Endodermal cell (in vitro differentiated cells): ENCODE measurements around the gene MRTFA. TPM values are rescaled to one million over a fixed set of nuclear protein-coding genes. Genes with fewer than 3 reads are reported as not detected.
"Not testable (repeated sequence)": the region's sequence is repeated elsewhere in the genome, so short reads cannot be mapped to it uniquely, and the experiment has no call there.

ENCODE experiments used
- DNase-seq: peaks from one replicate; pipeline ENCODE4 v3.0.0-alpha.2; 2017
- H3K27ac ChIP-seq: 2 replicates; pipeline ENCODE4 v1.5.1; 2013; ENCODE audit warnings: mild to moderate bottlenecking, low read depth, low read length, moderate library complexity
- H3K27me3 ChIP-seq: 2 replicates; pipeline ENCODE4 v1.6.1; 2013; ENCODE audit warnings: mild to moderate bottlenecking, low read length, moderate library complexity; ENCODE audit not compliant: insufficient read depth, control insufficient read depth, poor library complexity, severe bottlenecking
- H3K36me3 ChIP-seq: 2 replicates; pipeline ENCODE4 v1.7.0; 2013; ENCODE audit warnings: mild to moderate bottlenecking, low read length, moderate library complexity; ENCODE audit not compliant: control insufficient read depth, insufficient read depth
- H3K4me1 ChIP-seq: one replicate; pipeline ENCODE4 v1.7.0; 2013; ENCODE audit warnings: low read length; ENCODE audit not compliant: control insufficient read depth, insufficient read depth
- H3K4me3 ChIP-seq: 2 replicates; pipeline ENCODE4 v1.5.1; 2013; ENCODE audit warnings: mild to moderate bottlenecking, low read length, moderate library complexity
- H3K9ac ChIP-seq: 2 replicates; pipeline ENCODE4 v1.6.1; 2013; ENCODE audit warnings: mild to moderate bottlenecking, low read length, moderate library complexity; ENCODE audit not compliant: poor library complexity, severe bottlenecking; ENCODE audit errors: extremely low read depth
- H3K9me3 ChIP-seq: 2 replicates; pipeline ENCODE4 v1.6.1; 2013; ENCODE audit warnings: mild to moderate bottlenecking, low read length, moderate library complexity; ENCODE audit not compliant: control insufficient read depth
- H3K27ac Mint-ChIP-seq: 2 replicates; pipeline ENCODE4 v1.8.0; 2020; ENCODE audit warnings: mixed read lengths
- H3K27me3 Mint-ChIP-seq: 2 replicates; pipeline ENCODE4 v1.8.0; 2021; ENCODE audit warnings: mild to moderate bottlenecking, mixed read lengths; ENCODE audit not compliant: insufficient read depth
- H3K36me3 Mint-ChIP-seq: 2 replicates; pipeline ENCODE4 v1.8.0; 2020; ENCODE audit warnings: low read depth, mixed read lengths
- H3K4me1 Mint-ChIP-seq: 2 replicates; pipeline ENCODE4 v1.8.0; 2020; ENCODE audit warnings: mixed read lengths
- H3K4me3 Mint-ChIP-seq: 2 replicates; pipeline ENCODE4 v1.8.0; 2020; ENCODE audit warnings: mild to moderate bottlenecking, moderate library complexity, mixed read lengths
- H3K9me3 Mint-ChIP-seq: 2 replicates; pipeline ENCODE4 v1.8.0; 2020; ENCODE audit warnings: mild to moderate bottlenecking, mixed read lengths
- CTCF ChIP-seq: fragments of 200-600 bp; sonication (generic); conservative IDR thresholded peaks from 2 replicates; pipeline ENCODE4 v1.5.0; 2021; ENCODE audit warnings: antibody characterized with exemption, mild to moderate bottlenecking
- WGBS, 2 experiments: methylation state at CpG; one replicate each; pipeline versions ENCODE4 v1.1.5 to v1.1.7; 2013; ENCODE audit warnings: missing lambda C conversion rate in 2 of 2, mixed read lengths in 1 of 2; ENCODE audit not compliant: insufficient coverage in 1 of 2, insufficient read length in 1 of 2; 5-methylcytosine and 5-hydroxymethylcytosine counted together
- total RNA-seq, 2 donors: library from RNA; stranded (reverse); fragmentation: NEBNext Ultra II Directional in 1 of 2; extraction: Animal tissue kit (Norgen Biotek cat#: 25700) in 1 of 2; gene quantifications; 2 replicates in 1 of 2; 3 replicates in 1 of 2; pipeline ENCODE4 v1.2.1, GENCODE V29; 2021

The MRTFA gene
- total RNA-seq, 2 donors from 2014 or later, result 43.3 to 44.7 TPM

- peaks cover 1% of the 10 kb centered on the region for H3K9me3 Mint-ChIP-seq
- H3K27ac Mint-ChIP-seq, result no peak overlapping the region
- no peak overlapping the region for H3K27ac ChIP-seq
- H3K4me3 ChIP-seq, result no peak overlapping the region
- H3K4me3 Mint-ChIP-seq, result no peak overlapping the region
- no peaks in the 10 kb centered on the region for H3K4me1 ChIP-seq
- no peaks in the 10 kb centered on the region for H3K27me3 ChIP-seq
- no peaks in the 10 kb centered on the region for H3K9me3 ChIP-seq
- peaks cover 8% of the 10 kb centered on the region for H3K36me3 ChIP-seq
- DNase-seq, result no peak
- peaks cover 7% of the 10 kb centered on the region for H3K36me3 Mint-ChIP-seq
- 89% methylated on average over 3 of the region's 3 CpGs; no CpG with 5 or more reads in 1 of the 2 experiments for WGBS, 2 experiments
- H3K4me1 Mint-ChIP-seq, result peaks cover 1% of the 10 kb centered on the region
- no peaks in the 10 kb centered on the region for H3K27me3 Mint-ChIP-seq
- no peak for TF ChIP-seq CTCF
- no peak overlapping the region for H3K9ac ChIP-seq
These were observed 76.0 kb downstream of the MRTFA start for GRCh38 chr22:40560551-40560950.

- no peak overlapping the region for H3K27ac Mint-ChIP-seq
- H3K9me3 Mint-ChIP-seq, result peaks cover 1% of the 10 kb centered on the region
These were observed 78.5 kb downstream of the MRTFA start for GRCh38 chr22:40557972-40558371.

GRCh38 chr22:40556641-40557040, 79.9 kb downstream of the MRTFA start:
- WGBS, 2 experiments, result 86% methylated on average over 1 of the region's 1 CpG; no CpG with 5 or more reads in 1 of the 2 experiments
- Histone ChIP-seq H3K9me3 (peaks cover 7% of the 10 kb centered on the region), H3K4me1 (no peaks in the 10 kb centered on the region), H3K36me3 (peaks cover 12% of the 10 kb centered on the region), H3K9ac (no peak overlapping the region), H3K4me3 (no peak overlapping the region), H3K27me3 (no peaks in the 10 kb centered on the region), H3K27ac (peak overlapping the region; percentile 87)
- no peak for TF ChIP-seq CTCF
- Mint-ChIP-seq H3K4me3 (no peak overlapping the region), H3K9me3 (peaks cover 1% of the 10 kb centered on the region), H3K4me1 (peaks cover 7% of the 10 kb centered on the region), H3K27ac (peak overlapping the region; percentile 36), H3K27me3 (no peaks in the 10 kb centered on the region), H3K36me3 (peaks cover 37% of the 10 kb centered on the region)
- DNase-seq, result no peak

More at GRCh38 chr22:40557972-40558371, 78.5 kb downstream of the MRTFA start:
- H3K9ac ChIP-seq, result no peak overlapping the region
- no peak overlapping the region for H3K4me3 Mint-ChIP-seq
- H3K4me1 ChIP-seq, result no peaks in the 10 kb centered on the region
- H3K9me3 ChIP-seq, result peaks cover under 1% of the 10 kb centered on the region
- H3K4me1 Mint-ChIP-seq, result peaks cover 7% of the 10 kb centered on the region
- H3K27me3 Mint-ChIP-seq, result no peaks in the 10 kb centered on the region
- TF ChIP-seq CTCF, result no peak
- WGBS, 2 experiments, result 95 to 100% methylated on average over 2 of the region's 2 CpGs
- no peak overlapping the region for H3K4me3 ChIP-seq
- H3K27me3 ChIP-seq, result no peaks in the 10 kb centered on the region
- no peak overlapping the region for H3K27ac ChIP-seq
- no peak for DNase-seq
- H3K36me3 Mint-ChIP-seq, result peaks cover 28% of the 10 kb centered on the region
- peaks cover 8% of the 10 kb centered on the region for H3K36me3 ChIP-seq

DNA sequence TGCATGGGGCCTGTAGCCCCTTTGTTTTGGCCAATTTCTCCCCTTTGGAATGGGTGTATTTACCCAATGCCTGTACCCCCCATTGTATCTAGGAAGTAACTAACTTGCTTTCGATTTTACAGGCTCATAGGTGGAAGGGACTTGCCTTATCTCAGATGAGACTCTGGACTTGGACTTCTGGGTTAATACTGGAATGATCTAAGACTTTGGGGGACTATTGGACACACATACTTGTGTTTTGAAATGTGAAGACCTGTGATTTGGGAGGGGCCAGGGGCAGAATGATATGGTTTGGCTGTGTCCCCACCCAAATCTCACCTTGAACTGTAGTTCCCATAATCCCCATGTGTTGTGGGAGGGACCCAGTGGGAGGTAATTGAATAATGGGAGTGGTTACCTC, 82.5 kb downstream of the MRTFA start:
- peaks cover 42% of the 10 kb centered on the region for H3K36me3 Mint-ChIP-seq
- H3K9me3 ChIP-seq, H3K9me3 Mint-ChIP-seq, H3K4me1 Mint-ChIP-seq, H3K4me1 ChIP-seq, H3K4me3 Mint-ChIP-seq, H3K4me3 ChIP-seq, DNase-seq, H3K9ac ChIP-seq, H3K27ac Mint-ChIP-seq, H3K27me3 Mint-ChIP-seq, H3K27me3 ChIP-seq, H3K27ac ChIP-seq: not testable (repeated sequence)
- 100% methylated on average over 1 of the region's 1 CpG; no CpG with 5 or more reads in 1 of the 2 experiments for WGBS, 2 experiments
- peaks cover 14% of the 10 kb centered on the region for H3K36me3 ChIP-seq
